Esophagus (tissue), 2 donors: ENCODE measurements around the gene RAB35. TPM values are rescaled to one million over a fixed set of nuclear protein-coding genes. Genes with fewer than 3 reads are reported as not detected.

ENCODE experiments used
- H3K27ac ChIP-seq, 2 donors: one replicate each; pipeline ENCODE4 v1.5.1; 2013; ENCODE audit warnings: low read depth in 2 of 2, mild to moderate bottlenecking in 2 of 2, inconsistent platforms in 1 of 2, low read length in 1 of 2, moderate library complexity in 1 of 2
- H3K27me3 ChIP-seq, 2 donors: one replicate each; pipeline ENCODE4 v1.6.1; 2013; ENCODE audit warnings: low read length in 2 of 2, control low read depth in 1 of 2, mild to moderate bottlenecking in 1 of 2; ENCODE audit not compliant: insufficient read depth in 2 of 2, control insufficient read depth in 1 of 2
- H3K36me3 ChIP-seq, 2 donors: one replicate each; pipeline ENCODE4 v1.6.1; 2013; ENCODE audit warnings: low read length in 1 of 2; ENCODE audit not compliant: control insufficient read depth in 2 of 2, insufficient read depth in 2 of 2
- H3K4me1 ChIP-seq, 2 donors: one replicate each; pipeline ENCODE4 v1.6.1; 2013; ENCODE audit warnings: low read length in 1 of 2; ENCODE audit not compliant: control insufficient read depth in 2 of 2, insufficient read depth in 2 of 2
- H3K4me3 ChIP-seq, 2 donors: one replicate each; pipeline ENCODE4 v1.5.1; 2013; ENCODE audit warnings: low read length in 2 of 2, mild to moderate bottlenecking in 2 of 2, low read depth in 1 of 2, moderate library complexity in 1 of 2
- H3K9me3 ChIP-seq, 2 donors: one replicate each; pipeline ENCODE4 v1.6.1; 2013; ENCODE audit warnings: mild to moderate bottlenecking in 2 of 2, low read depth in 1 of 2, low read length in 1 of 2, moderate library complexity in 1 of 2; ENCODE audit not compliant: control insufficient read depth in 2 of 2, insufficient read depth in 1 of 2
- WGBS, 2 donors: extraction: QIAGEN DNeasy Blood & Tissue Kit; methylation state at CpG; one replicate each; pipeline ENCODE4 v1.1.7; 2013; 5-methylcytosine and 5-hydroxymethylcytosine counted together
- polyA plus RNA-seq, 2 donors: library from polyadenylated mRNA; stranded (reverse); fragments of 200-250 nt; gene quantifications; one replicate each; pipeline ENCODE4 v1.2.3, GENCODE V29; 2013
- donor health status: healthy with polysubstance abuse.
- donor health status: Bipolar disorder and iron deficiency.

The RAB35 gene
- polyA plus RNA-seq, 2 donors = 33.5 to 34.3 TPM

DNA sequence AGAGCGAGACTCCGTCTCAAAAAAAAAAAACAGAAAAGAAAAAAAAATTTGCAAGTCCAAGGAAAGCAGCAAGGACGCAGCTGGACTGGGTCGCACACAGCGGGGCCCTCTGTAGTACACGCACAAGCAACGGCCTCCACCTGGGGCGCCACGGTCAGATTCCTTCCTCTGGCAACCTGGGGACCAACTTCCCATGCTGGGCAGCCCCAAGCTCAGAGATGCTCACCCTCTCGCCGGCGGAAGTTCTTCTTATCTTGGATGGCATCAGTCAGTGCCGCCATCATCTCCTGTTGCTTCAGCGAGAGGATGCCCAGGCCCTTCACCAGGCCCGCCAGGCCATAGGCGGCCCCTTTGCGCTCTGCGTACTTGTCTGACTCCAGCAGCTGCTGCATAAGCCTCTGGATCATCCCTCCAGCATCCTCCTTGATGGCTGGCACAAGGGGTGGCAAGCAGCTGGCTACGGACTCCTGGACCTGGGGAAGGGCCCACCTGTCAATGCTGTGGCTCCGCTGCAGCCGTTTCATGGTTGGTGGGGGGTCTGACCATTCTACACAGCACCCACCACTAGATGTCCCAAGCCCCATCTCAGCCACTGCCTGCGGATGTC is 34.5 kb upstream of the RAB35 start:
- Histone ChIP-seq H3K9me3 (no peaks in the 10 kb centered on the region), H3K4me1 (no peaks in the 10 kb centered on the region), H3K4me3 (no peak overlapping the region), H3K27me3 (no peaks in the 10 kb centered on the region), H3K27ac (no peak overlapping the region), H3K36me3 (peaks cover 25 to 68% of the 10 kb centered on the region in 2 donors)
- 95 to 97% methylated on average over 22 of the region's 22 CpGs for WGBS, 2 donors

DNA sequence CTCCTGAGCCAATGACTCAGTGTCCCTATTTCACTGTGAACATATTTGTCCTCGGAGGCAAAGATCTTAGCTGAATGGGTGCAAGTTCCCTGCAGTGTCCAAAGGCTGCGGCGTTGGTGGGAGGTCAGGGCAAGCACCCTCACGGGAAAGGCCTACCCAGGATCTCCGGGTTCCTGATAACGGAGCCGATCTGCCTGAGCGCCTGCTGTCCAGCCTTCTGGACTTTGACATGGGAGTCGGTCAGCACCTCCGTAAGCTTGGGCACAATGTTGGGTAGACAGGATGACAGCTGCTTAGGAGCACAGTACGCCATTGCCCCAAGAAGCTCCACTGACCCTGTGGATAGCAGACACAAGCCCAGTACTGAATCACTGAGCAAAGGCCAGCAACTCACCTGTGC is 31.5 kb upstream of the RAB35 start:
- no peaks in the 10 kb centered on the region for H3K4me1 ChIP-seq
- H3K4me3 ChIP-seq = no peak overlapping the region
- H3K36me3 ChIP-seq = peaks cover 30 to 60% of the 10 kb centered on the region in 2 donors
- no peaks in the 10 kb centered on the region for H3K9me3 ChIP-seq
- whole genome bisulfite sequencing, 2 donors = 92 to 96% methylated on average over 11 of the region's 11 CpGs
- H3K27ac ChIP-seq = no peak overlapping the region
- no peaks in the 10 kb centered on the region for H3K27me3 ChIP-seq

DNA sequence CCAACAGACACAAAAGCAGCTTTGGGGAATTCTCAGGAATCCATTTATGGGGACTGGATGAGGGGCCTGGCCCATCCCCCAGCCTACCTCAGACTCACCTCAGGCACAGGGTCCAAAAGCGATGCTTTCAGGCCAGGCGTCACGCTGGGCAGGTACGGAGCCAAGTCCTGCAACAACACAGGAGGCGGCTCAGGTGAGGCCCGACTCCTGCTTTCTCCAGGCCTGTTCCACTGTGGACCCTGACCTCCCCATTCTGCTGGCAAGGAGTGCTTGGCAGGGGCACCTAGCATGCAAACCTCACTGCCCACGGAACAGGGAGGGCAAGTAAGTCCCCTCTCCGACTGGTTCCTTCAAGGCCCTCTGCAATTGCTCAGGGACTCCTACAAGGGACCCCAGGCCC is 28.6 kb upstream of the RAB35 start:
- Histone ChIP-seq H3K36me3 (peaks cover 35 to 70% of the 10 kb centered on the region in 2 donors), H3K27me3 (no peaks in the 10 kb centered on the region), H3K9me3 (peaks cover 0 to 2% of the 10 kb centered on the region in 2 donors), H3K4me3 (no peak overlapping the region), H3K4me1 (no peaks in the 10 kb centered on the region), H3K27ac (no peak overlapping the region)
- WGBS, 2 donors = 97% methylated on average over 8 of the region's 8 CpGs

DNA sequence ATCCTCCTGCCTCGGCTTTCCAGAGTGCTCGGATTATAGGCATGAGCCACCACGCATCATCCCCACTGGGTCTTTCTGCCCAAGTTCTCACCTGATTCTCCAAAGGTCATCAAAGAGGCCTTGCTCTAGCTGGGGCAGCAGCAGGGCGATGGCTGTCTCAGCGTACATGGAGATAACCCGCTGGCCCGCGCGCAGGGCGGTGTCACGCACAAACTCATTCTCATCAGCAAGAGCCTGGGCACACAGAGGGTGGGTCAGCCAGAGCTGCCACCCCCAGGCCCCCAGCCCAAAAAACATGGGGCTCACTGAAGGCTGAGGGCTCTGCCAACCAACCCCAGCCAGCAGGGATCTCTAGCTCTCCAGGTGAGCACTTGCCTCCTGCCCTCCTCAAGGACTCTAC is 27.7 kb upstream of the RAB35 start:
- 99% methylated on average over 11 of the region's 11 CpGs for WGBS, 2 donors
- H3K27me3 ChIP-seq = no peaks in the 10 kb centered on the region
- H3K4me3 ChIP-seq = no peak overlapping the region
- H3K36me3 ChIP-seq = peaks cover 33 to 65% of the 10 kb centered on the region in 2 donors
- peaks cover 0 to 2% of the 10 kb centered on the region in 2 donors for H3K9me3 ChIP-seq
- no peaks in the 10 kb centered on the region for H3K4me1 ChIP-seq
- no peak overlapping the region for H3K27ac ChIP-seq

DNA sequence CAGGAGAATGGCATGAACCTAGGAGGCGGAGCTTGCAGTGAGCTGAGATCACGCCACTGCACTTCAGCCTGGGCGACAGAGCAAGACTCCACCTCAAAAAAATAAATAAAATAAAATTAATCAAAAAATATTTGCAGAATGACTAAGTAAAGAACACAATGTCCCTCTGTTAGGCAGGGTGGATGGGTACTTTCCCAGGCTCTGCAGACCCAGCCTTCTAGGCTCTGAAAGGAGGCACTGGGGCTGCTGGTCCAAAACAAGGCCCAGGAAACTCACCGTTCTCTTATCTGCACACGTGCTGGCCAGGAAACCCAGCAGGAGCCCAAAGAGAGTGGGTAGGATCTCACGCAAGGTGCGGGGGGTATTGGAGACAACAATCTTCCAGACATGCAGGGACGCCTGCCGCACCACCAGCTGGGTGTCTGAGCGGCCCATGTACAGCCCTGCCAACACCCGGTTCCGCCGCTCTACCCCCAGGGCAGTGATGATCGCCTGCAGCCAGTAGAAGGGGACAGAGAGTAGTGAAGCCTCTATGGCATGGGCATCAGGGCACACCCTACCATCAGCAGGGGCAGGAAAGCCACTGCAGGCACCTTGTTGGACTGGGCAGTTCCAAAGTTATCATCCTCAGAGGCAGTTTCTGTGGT is 25.8 kb upstream of the RAB35 start:
- 95% methylated on average over 12 to 14 of the region's 14 CpGs for WGBS, 2 donors
- H3K36me3 ChIP-seq = peaks cover 35 to 70% of the 10 kb centered on the region in 2 donors

DNA sequence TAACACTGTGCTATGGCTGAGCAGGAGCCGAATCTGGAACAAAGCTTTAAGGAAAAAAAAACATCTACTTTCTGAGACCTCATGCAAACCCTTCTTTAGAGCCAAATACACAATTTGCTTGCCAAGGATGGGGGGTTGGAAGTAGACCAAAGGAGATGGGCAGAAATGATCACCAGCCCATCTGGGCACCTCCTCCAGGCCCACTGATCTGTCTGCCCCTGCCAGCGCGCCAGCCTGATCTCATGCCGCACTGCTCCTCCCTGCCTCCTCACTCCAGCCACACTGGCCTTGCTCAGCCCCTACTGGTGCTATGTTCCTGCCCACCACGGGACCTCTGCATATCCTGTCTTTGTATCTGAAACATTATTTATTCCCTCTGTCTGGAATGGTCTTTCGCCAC is 24.8 kb upstream of the RAB35 start:
- Histone ChIP-seq H3K27me3 (no peaks in the 10 kb centered on the region), H3K27ac (no peak overlapping the region), H3K36me3 (peaks cover 34 to 70% of the 10 kb centered on the region in 2 donors), H3K4me1 (no peaks in the 10 kb centered on the region), H3K9me3 (peaks cover 0 to 2% of the 10 kb centered on the region in 2 donors), H3K4me3 (no peak overlapping the region)
- WGBS, 2 donors = 95 to 96% methylated on average over 6 of the region's 6 CpGs

More for the DNA sequence above, 25.8 kb upstream of the RAB35 start:
- Histone ChIP-seq H3K9me3 (peaks cover 0 to 2% of the 10 kb centered on the region in 2 donors), H3K27ac (no peak overlapping the region), H3K4me3 (no peak overlapping the region), H3K27me3 (no peaks in the 10 kb centered on the region), H3K4me1 (no peaks in the 10 kb centered on the region)

DNA sequence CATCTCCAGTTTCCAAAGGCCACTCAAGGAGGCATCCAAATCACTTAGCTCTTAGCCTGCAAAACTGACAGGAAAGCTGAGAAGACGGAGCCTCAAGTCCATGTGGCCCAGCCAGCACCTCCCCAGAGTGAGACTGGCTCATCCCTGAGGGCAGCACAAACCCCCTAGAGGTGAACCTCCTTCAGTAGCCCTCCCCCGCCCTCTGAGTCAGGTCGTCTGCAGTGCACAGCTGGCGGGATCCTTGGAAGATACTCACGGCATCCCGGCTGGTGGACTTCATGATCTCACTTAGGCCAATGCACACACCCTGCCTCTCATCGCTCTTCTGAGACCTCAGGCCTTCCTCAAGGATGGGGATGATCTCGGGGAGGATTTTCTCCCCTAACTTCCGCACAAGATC is 24.1 kb upstream of the RAB35 start:
- WGBS, 2 donors = 91 to 93% methylated on average over 9 of the region's 9 CpGs
- Histone ChIP-seq H3K4me1 (no peaks in the 10 kb centered on the region), H3K27me3 (no peaks in the 10 kb centered on the region), H3K36me3 (peaks cover 37 to 70% of the 10 kb centered on the region in 2 donors), H3K9me3 (peaks cover 0 to 2% of the 10 kb centered on the region in 2 donors), H3K27ac (no peak overlapping the region), H3K4me3 (no peak overlapping the region)

DNA sequence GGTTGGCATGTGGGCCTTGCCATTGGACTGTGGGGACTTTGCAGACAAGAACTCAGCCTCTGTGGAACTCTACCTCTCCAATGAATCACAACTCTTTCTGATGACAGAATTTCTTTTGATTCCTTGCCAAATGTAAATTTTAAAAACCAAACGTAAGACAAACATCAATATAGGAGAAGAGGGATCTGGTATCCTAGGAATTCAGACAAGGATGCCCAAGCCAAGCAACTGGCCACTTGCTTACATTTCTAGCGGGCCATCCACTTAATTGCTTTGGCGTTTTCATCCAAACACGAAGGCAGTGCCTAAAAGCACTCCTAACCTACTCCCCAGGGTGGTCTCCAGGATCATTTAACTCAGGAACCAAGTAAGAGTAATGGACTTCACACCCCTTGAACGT is 23.4 kb upstream of the RAB35 start:
- Histone ChIP-seq H3K27me3 (no peaks in the 10 kb centered on the region), H3K36me3 (peaks cover 37 to 66% of the 10 kb centered on the region in 2 donors), H3K9me3 (peaks cover 0 to 2% of the 10 kb centered on the region in 2 donors), H3K4me1 (no peaks in the 10 kb centered on the region), H3K27ac (no peak overlapping the region), H3K4me3 (no peak overlapping the region)
- 72 to 78% methylated on average over 5 of the region's 5 CpGs for WGBS, 2 donors

DNA sequence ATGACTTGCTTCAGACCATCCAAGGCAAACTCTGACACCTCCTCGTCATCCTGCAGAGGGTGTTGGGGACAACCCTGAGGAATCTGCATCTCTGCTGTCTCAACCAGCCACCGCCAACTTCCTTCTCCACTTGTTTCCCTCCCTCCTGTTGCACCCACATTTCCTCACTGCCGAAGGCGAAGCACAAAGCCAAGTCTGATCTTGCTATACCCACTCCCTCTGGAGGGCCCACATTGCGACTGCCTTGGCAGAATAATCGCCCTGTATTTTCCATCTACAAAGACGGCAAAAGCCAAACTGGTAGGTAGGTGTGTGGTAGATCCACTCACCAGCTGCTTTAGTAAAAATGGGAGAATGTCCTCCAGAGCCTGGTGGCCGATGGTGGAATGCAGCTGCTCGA is 21.8 kb upstream of the RAB35 start:
- Histone ChIP-seq H3K4me1 (no peaks in the 10 kb centered on the region), H3K27me3 (no peaks in the 10 kb centered on the region), H3K9me3 (peaks cover 0 to 2% of the 10 kb centered on the region in 2 donors), H3K27ac (no peak overlapping the region), H3K36me3 (peaks cover 39 to 66% of the 10 kb centered on the region in 2 donors), H3K4me3 (no peak overlapping the region)
- 94 to 96% methylated on average over 9 of the region's 9 CpGs for WGBS, 2 donors

DNA sequence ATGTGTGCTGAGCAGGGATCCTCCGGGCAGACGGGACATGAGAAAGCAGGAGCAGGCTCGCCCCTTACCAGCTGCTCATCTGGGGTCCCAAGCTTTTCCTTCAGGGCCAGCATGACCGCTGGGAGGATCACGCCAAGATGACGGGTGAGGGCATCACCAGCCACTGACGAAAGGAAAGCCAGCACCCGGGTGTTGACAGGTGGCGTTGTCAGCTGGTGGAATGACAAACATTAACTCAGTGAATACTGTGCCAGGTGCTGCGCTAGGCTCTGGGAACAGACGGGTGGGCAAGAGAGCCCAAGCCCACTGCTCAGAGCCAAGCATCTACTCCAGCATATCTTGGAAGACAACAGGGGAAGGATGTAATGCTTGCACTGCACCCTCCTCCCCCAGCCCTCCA is 21.3 kb upstream of the RAB35 start:
- H3K9me3 ChIP-seq = peaks cover 0 to 2% of the 10 kb centered on the region in 2 donors
- WGBS, 2 donors = 93% methylated on average over 11 of the region's 11 CpGs
- no peaks in the 10 kb centered on the region for H3K27me3 ChIP-seq
- no peak overlapping the region for H3K4me3 ChIP-seq
- no peaks in the 10 kb centered on the region for H3K4me1 ChIP-seq
- peaks cover 39 to 71% of the 10 kb centered on the region in 2 donors for H3K36me3 ChIP-seq
- H3K27ac ChIP-seq = no peak overlapping the region
